Naive thymus-derived CD8-positive, alpha-beta T cell (primary cell): Measurements from ENCODE around the gene TEX55. TPM values are rescaled to one million over a fixed set of nuclear protein-coding genes. Genes with fewer than 3 reads are reported as not detected.

Experiments
- ATAC-seq, 2 donors: fragments of 150-1000 bp; cut with Tn5 transposase in 1 of 2; sonication (Bioruptor Pico), chemical (Tn5 transposase) in 1 of 2; 1 replicate in 1 of 2; 2 replicates in 1 of 2; pipeline ENCODE4 v1.10.0; 2021; ENCODE audit warnings: mild to moderate bottlenecking in 2 of 2, moderate library complexity in 2 of 2
- POLR2A ChIA-PET: fragments of 350-600 bp; sonication (Branson Sonifier 250); formaldehyde crosslinking; loops from one replicate; lab custom pipeline; 2021; ENCODE audit warnings: antibody characterized with exemption; lab: Charles Lee
- DNase-seq, 10 donors: peaks; one replicate each; pipeline versions ENCODE4 v3.0.0 to v3.0.0-alpha.2; 2020 to 2022
- H3K27ac Mint-ChIP-seq, 10 donors: one replicate each; pipeline ENCODE4 v1.8.0; 2020 to 2022; ENCODE audit warnings: mild to moderate bottlenecking in 10 of 10, mixed read lengths in 10 of 10, moderate library complexity in 4 of 10, inconsistent platforms in 1 of 10
- H3K27me3 Mint-ChIP-seq, 5 donors: one replicate each; pipeline ENCODE4 v1.8.0; 2021 to 2022; ENCODE audit warnings: mixed read lengths in 5 of 5
- H3K36me3 Mint-ChIP-seq, 3 donors: one replicate each; pipeline ENCODE4 v1.8.0; 2020 to 2022; ENCODE audit warnings: mixed read lengths in 3 of 3, mild to moderate bottlenecking in 2 of 3, inconsistent platforms in 1 of 3
- H3K4me1 Mint-ChIP-seq, 4 donors: one replicate each; pipeline ENCODE4 v1.8.0; 2021 to 2022; ENCODE audit warnings: mixed read lengths in 4 of 4
- H3K4me3 Mint-ChIP-seq, 10 donors: one replicate each; pipeline ENCODE4 v1.8.0; 2020 to 2022; ENCODE audit warnings: mild to moderate bottlenecking in 10 of 10, mixed read lengths in 10 of 10, moderate library complexity in 6 of 10, inconsistent platforms in 1 of 10
- H3K9me3 Mint-ChIP-seq, 9 donors: one replicate each; pipeline ENCODE4 v1.8.0; 2020 to 2022; ENCODE audit warnings: mixed read lengths in 9 of 9, mild to moderate bottlenecking in 3 of 9, inconsistent platforms in 1 of 9, moderate library complexity in 1 of 9
- polyA plus RNA-seq, 3 donors: library from polyadenylated mRNA; unstranded; fragments of 300-500 nt; fragmentation: Illumina TruSeq; gene quantifications; one replicate each; pipeline ENCODE4 v1.2.3, GENCODE V29; 2021
- total RNA-seq, 8 experiments: library from RNA in 2 of 8; stranded (reverse) in 2 of 8; gene quantifications; one replicate each; pipeline ENCODE4 v1.2.3 and lab custom pipeline; 2021 to 2026

The TEX55 gene
- total and polyA plus RNA-seq, 5 experiments from 2014 or later = not detected

DNA sequence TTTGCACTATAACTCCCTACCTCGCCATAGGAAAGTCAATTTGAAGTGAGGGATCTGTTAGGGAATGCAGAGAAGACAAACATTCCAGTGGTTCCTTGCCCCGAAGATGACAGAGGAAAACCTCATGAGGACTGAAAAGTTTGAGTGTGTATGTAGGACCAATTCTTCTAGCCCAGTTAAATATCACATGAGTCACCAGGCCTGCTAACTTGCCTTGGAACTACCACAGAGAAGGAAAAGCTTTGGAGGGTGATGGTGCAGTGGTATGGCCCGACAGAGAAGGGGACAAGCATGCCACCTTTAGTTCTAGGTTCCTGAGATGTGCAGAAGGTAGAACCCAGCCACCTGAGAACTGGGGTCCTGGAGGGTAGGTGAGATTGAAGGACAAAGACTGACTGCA, 24.9 kb downstream of the TEX55 start:
- H3K27me3 Mint-ChIP-seq = peaks cover 0 to 11% (median 4%) of the 10 kb centered on the region in 5 donors
- H3K27ac Mint-ChIP-seq = no peak overlapping the region
- POLR2A ChIA-PET = no interaction called here
- H3K9me3 Mint-ChIP-seq = peaks cover 0 to 4% (median 0%) of the 10 kb centered on the region in 9 donors
- H3K36me3 Mint-ChIP-seq = no peaks in the 10 kb centered on the region
- H3K4me3 Mint-ChIP-seq = no peak overlapping the region
- no peaks in the 10 kb centered on the region for H3K4me1 Mint-ChIP-seq
- DNase-seq (no peak), ATAC-seq (no peak)

DNA sequence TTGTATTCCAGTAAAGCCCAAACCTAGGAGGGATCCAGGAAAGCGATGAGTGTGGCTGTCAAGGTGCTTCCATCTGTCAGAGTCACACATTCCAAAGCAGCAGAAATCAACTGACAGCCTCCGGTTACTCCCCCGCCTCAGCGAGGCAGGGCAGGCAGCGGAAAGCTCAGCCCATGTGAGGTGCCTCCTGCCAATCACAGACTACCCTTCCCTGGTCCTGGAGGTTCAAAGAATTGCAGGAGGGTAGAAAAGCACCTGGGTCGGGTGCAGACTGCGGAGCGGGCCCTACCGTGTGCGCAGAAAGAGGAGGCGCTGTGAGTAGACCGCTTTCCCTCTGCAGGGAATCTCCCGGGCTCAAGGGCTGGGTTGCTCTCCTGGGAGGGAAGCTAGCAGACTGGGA, 27.4 kb downstream of the TEX55 start, which contains the start of gene UPK1B:
Gene UPK1B (plus strand): TSS at position 274 of the 400 bp plus-strand sequence. CDS start 13,144 bp downstream, outside the sequence.
- Mint-ChIP-seq H3K9me3 (peaks cover 0 to 4% (median 0%) of the 10 kb centered on the region in 9 donors), H3K4me1 (no peaks in the 10 kb centered on the region), H3K27me3 (peaks cover 0 to 20% (median 6%) of the 10 kb centered on the region in 5 donors), H3K36me3 (no peaks in the 10 kb centered on the region), H3K4me3 (no peak within 1 kb of the TSS), H3K27ac (no peak within 1 kb of the TSS)
- ATAC-seq (peak in 1 of 2 donors; percentile 23), DNase-seq (no peak)
- POLR2A ChIA-PET = no interaction called here

DNA sequence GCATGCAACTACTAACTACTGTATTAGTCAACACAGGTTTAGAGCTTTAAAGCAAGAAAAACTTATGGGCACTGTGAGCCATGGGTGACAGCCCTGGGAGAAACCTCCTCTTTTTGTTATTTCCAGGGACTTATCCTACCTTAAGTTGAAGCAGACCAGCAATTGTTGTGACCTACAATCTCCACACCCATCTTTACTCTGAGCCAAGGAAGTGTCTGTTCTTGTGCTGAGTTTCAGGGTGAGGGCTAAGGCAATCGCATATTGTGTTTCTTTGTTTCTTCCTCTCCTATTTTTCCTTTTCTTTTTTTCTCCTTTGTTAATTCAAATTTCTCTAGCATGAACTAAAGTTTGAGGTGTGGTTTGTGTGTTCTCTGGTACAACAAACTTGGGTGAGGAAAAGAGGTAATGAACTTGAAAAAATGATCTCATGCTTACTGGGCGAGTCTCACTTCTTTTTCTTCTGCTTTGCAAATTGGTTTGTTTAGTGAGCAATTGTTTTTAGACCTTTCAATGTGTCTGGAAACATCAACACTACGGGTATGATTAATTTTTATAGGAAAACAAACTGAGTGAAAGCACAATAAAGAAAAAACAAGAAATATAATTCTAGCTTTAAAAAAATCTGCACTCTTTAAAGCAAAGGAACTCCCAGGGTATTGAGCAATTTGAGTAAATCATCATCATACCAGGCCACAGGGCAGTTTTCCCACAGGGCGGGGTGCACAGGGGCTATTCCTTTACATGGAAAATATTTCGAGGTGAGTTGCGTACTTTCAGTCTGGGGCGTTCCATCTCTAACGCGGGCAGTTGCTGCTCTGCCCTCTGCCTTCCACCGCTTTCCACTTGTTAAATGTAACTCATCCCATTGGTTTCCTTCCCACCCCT, 30.1 kb downstream of the TEX55 start:
- ATAC-seq = no peak
- Mint-ChIP-seq H3K27ac (no peak overlapping the region), H3K27me3 (peaks cover 0 to 24% (median 9%) of the 10 kb centered on the region in 5 donors), H3K9me3 (peaks cover 0 to 2% (median 0%) of the 10 kb centered on the region in 9 donors), H3K4me3 (no peak overlapping the region), H3K4me1 (no peaks in the 10 kb centered on the region), H3K36me3 (no peaks in the 10 kb centered on the region)
- POLR2A ChIA-PET = no interaction called here
- DNase-seq = no peak

DNA sequence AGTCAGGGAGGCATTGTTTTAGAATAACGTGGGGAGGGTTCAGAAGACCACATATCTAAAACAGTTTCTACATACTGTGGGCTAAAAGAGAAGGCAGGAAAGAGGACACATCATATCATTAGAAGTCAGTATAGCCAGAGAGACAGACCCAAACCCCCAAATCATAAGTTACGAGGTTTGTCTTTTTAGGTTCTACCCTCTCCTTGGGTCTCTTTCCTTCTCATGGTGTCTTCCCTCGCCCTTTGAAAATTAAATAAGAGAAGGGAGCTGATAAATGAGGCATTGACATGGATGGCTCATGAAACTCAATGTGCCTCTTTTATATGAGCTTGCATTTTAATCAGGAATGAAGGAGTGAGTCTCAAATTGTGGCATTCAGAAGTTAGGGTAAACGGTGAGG, 30.8 kb downstream of the TEX55 start:
- peaks cover 0 to 24% (median 9%) of the 10 kb centered on the region in 5 donors for H3K27me3 Mint-ChIP-seq
- H3K9me3 Mint-ChIP-seq = peaks cover 0 to 2% (median 0%) of the 10 kb centered on the region in 9 donors
- no peaks in the 10 kb centered on the region for H3K4me1 Mint-ChIP-seq
- DNase-seq (no peak), ATAC-seq (no peak)
- H3K36me3 Mint-ChIP-seq = no peaks in the 10 kb centered on the region
- POLR2A ChIA-PET = no interaction called here
- H3K4me3 Mint-ChIP-seq = no peak overlapping the region
- H3K27ac Mint-ChIP-seq = no peak overlapping the region

DNA sequence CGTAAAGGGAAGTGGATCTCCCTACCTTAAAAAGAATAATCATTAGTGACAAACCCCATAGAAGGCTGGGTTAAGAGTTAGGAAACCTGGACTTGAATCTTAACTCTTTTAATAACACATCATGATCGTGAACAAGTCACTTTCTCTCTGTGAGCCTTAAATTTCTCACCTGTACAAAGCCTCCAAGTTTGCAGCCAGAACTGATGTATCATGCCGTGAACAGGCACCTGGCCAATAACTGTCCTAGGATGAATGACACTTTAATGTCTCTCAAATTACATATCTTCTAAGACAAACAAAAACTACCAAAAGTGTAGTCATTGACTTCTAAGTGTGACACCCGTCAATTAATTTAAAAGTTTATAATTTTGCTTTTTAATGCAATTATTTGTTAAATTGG, 31.4 kb downstream of the TEX55 start:
- Mint-ChIP-seq H3K27ac (no peak overlapping the region), H3K27me3 (peaks cover 0 to 24% (median 9%) of the 10 kb centered on the region in 5 donors), H3K36me3 (no peaks in the 10 kb centered on the region), H3K4me3 (no peak overlapping the region), H3K9me3 (peaks cover 0 to 2% (median 0%) of the 10 kb centered on the region in 9 donors), H3K4me1 (no peaks in the 10 kb centered on the region)
- POLR2A ChIA-PET = no interaction called here
- no peak for ATAC-seq
- DNase-seq = no peak

DNA sequence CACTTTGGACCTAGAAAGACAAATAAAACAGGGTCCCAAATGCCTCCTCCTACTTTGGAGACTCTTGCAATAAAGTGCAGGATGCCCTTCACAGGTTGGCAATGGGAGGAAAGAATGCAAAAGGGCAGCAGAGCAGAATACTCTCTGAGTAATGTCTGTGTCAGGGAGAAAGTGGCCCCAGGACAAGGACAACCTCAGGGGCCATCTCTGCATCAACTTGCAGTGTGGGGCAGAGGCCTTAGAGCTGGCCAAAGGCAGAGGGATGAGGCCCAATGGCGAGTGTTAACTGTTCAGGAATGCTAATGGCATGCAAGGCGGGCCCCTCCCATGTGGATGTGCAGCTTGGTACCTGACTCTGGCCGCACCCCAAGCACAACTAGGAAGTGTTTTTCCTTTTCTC, 35.8 kb downstream of the TEX55 start:
- POLR2A ChIA-PET = no interaction called here
- H3K9me3 Mint-ChIP-seq = peaks cover 0 to 2% (median 0%) of the 10 kb centered on the region in 9 donors

DNA sequence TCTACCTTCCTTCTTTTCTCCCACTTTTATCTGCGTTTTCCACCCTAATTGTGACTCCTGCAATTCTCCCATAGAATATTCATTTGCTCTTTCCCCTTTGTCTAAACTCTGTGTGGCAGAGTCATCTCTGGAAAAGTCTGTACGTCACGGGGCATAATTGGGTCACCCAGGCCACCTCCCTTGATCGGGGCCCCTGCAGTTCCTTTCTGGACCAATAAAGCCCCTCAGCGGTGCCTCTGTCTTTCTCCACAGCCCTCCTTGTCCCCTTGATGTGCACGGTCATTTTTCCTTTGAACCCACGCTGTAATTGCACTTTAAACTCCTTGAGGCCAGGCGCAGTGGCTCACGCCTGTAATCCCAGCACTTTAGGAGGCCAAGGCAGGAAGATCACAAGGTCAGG, 38.1 kb downstream of the TEX55 start:
- Mint-ChIP-seq H3K9me3 (no peaks in the 10 kb centered on the region), H3K4me3 (no peak overlapping the region), H3K4me1 (no peaks in the 10 kb centered on the region), H3K27me3 (peaks cover 0 to 6% (median 1%) of the 10 kb centered on the region in 5 donors), H3K36me3 (no peaks in the 10 kb centered on the region), H3K27ac (no peak overlapping the region)
- ATAC-seq (no peak), DNase-seq (no peak)
- POLR2A ChIA-PET = no interaction called here

More for the DNA sequence above, 35.8 kb downstream of the TEX55 start:
- DNase-seq = no peak
- no peak for ATAC-seq
- H3K27me3 Mint-ChIP-seq = peaks cover 0 to 12% (median 8%) of the 10 kb centered on the region in 5 donors
- no peaks in the 10 kb centered on the region for H3K4me1 Mint-ChIP-seq
- H3K36me3 Mint-ChIP-seq = no peaks in the 10 kb centered on the region
- H3K4me3 Mint-ChIP-seq = no peak overlapping the region
- H3K27ac Mint-ChIP-seq = no peak overlapping the region

DNA sequence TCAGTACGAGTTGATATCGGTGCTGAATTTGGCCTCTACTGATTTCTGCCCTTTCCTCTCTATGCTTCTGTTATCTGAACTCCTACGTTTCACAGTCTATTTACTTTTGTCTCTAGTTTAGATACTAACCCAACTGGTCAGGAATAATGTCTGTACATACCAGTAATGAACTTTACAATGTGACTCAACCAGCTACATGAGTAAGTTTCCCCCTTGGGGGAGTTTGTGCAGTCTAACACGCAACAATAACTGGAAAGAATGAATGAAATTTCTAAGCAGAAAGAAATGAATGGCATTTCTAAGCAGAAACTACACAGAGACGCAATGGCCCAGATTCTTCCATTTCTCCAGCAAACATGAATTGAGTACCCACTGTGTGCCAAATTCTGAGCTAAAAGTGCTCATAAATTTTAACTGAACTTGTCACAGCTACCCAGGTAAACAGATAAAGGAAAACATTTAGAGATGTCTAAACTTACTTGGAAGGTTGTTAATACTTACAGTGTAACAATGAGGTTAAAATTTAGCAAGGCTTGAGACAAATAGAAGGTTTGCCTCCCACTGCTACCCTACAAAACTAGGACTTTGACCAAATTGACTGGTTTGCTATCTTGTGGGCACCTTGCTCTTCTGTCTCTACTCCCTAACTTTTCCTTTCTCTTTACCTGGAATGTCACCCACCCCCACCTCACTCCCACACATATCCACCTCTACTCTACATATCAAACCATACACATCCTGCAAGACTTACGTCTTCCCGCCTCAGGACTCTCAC, 39.0 kb downstream of the TEX55 start:
- ATAC-seq (no peak), DNase-seq (no peak)
- peaks cover 0 to 6% (median 1%) of the 10 kb centered on the region in 5 donors for H3K27me3 Mint-ChIP-seq
- no peak overlapping the region for H3K27ac Mint-ChIP-seq
- POLR2A ChIA-PET = no interaction called here
- no peak overlapping the region for H3K4me3 Mint-ChIP-seq
- H3K9me3 Mint-ChIP-seq = no peaks in the 10 kb centered on the region
- no peaks in the 10 kb centered on the region for H3K36me3 Mint-ChIP-seq
- no peaks in the 10 kb centered on the region for H3K4me1 Mint-ChIP-seq

DNA sequence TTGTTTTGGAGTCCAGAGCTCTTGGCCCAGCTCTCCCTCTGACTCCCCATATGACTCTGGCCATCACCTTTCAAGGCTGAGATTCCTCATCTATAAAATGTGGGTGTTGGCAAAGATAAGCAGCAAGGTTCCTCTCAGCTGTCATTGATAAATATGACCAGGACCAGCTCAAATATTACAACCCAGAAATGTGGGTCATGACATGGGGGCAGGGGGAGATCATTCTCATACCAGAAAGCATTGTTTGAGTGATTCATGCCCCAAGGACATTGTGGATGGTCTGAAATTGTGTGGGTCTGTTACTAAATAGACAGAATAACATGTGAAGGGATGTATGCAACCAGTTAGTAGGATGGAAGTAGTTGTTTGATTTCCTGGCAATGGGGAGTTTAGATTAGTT, 41.3 kb downstream of the TEX55 start:
- POLR2A ChIA-PET = no interaction called here
- no peak overlapping the region for H3K27ac Mint-ChIP-seq
- peaks cover 0 to 3% (median 0%) of the 10 kb centered on the region in 5 donors for H3K27me3 Mint-ChIP-seq
- no peaks in the 10 kb centered on the region for H3K4me1 Mint-ChIP-seq
- no peak overlapping the region for H3K4me3 Mint-ChIP-seq
- no peak for ATAC-seq
- no peaks in the 10 kb centered on the region for H3K9me3 Mint-ChIP-seq
- DNase-seq = no peak
- no peaks in the 10 kb centered on the region for H3K36me3 Mint-ChIP-seq

DNA sequence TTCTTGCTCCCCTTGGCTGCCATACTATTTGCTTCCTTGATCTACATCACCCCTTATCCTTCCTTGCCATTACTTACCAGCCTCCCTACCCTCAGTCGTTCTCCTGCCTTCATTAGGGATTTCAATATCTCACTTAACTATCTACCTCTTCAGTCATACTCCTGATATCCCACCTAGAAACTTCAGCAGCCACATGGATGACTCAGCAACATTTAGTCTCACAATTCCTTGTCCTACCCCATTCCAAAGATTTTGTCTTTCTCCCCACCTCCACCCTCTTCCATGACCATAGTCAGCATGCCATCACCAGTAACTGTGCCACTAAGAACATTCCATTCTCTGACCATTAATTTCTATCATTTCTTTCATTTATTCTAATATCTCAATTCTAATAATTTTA, 45.8 kb downstream of the TEX55 start:
- H3K36me3 Mint-ChIP-seq = no peaks in the 10 kb centered on the region
- POLR2A ChIA-PET = no interaction called here
- H3K27me3 Mint-ChIP-seq = peaks cover 0 to 5% (median 3%) of the 10 kb centered on the region in 5 donors
- no peak overlapping the region for H3K4me3 Mint-ChIP-seq
- ATAC-seq (no peak), DNase-seq (no peak)
- H3K27ac Mint-ChIP-seq = no peak overlapping the region
- no peaks in the 10 kb centered on the region for H3K4me1 Mint-ChIP-seq
- no peaks in the 10 kb centered on the region for H3K9me3 Mint-ChIP-seq

DNA sequence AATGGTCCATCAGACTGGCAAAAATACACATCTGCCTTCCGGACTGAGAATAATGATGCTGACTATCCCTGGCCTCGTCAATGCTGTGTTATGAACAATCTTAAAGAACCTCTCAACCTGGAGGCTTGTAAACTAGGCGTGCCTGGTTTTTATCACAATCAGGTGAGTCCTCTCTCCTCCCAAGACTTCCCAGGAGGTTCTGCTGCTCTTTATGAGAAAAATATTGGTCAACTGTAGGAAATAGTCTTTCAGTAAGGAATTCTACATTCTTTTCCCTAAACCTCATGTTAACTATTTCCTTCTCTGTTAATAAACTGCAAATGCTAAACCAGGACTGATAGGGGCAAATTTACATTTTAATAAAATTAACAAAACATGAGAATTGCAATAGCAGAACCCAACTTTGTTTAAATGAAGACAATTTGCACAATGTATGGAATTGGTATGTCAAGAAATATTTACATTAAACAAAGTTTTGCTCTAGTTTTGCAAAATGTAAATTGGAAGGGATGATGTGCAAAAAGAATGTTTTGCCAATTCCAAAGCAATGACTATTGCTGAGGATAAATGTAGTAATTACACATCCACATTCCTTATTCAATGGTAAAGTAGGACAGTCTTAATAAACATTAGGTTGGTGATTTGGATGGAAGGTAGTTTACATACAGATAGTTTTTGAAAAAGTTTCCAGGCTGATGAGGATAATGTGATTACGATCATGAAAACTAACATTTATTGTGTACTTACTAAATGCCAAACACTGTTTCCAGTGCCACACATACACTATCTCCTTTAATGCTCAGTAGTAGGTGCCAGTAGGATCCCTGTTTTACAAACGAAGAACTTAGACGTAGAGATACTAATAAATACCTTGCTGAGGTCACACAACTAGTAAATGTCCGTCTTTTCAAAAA, 48.5 kb downstream of the TEX55 start:
- DNase-seq = no peak
- Mint-ChIP-seq H3K4me3 (no peak overlapping the region), H3K4me1 (no peaks in the 10 kb centered on the region), H3K27ac (no peak overlapping the region), H3K27me3 (peaks cover 0 to 5% (median 3%) of the 10 kb centered on the region in 5 donors), H3K9me3 (no peaks in the 10 kb centered on the region), H3K36me3 (peaks cover 0 to 2% (median 0%) of the 10 kb centered on the region in 3 donors)
- POLR2A ChIA-PET = no interaction called here
- no peak for ATAC-seq

DNA sequence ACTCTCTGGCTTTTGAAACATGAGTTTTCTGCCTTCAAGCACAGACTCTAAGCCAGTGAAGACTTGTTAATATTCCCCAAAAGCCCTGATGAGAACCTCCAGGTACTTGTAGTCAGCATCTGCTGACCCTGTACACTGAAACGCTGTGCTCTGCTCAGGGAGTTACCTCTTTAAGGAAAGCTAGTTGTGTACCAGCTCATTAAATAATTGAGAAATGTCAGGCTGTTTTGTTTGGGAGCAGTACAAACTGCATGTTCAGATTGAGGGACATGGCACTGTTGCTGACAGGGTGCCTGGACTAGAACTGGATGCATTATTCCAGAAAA, 49.1 kb downstream of the TEX55 start:
- H3K9me3 Mint-ChIP-seq = no peaks in the 10 kb centered on the region
- POLR2A ChIA-PET = no interaction called here
- no peak for ATAC-seq
- H3K27me3 Mint-ChIP-seq = peaks cover 0 to 5% (median 3%) of the 10 kb centered on the region in 5 donors
- peaks cover 0 to 2% (median 0%) of the 10 kb centered on the region in 3 donors for H3K36me3 Mint-ChIP-seq
- no peak overlapping the region for H3K4me3 Mint-ChIP-seq
- no peaks in the 10 kb centered on the region for H3K4me1 Mint-ChIP-seq
- no peak overlapping the region for H3K27ac Mint-ChIP-seq
- no peak for DNase-seq
